ENCODE data around the gene MYBBP1A.

The MYBBP1A gene

GRCh38 chr17:4522661-4523060, 32.5 kb downstream of the MYBBP1A start:
- Histone ChIP-seq H2BK15ac (ENCODE audit: low read depth, poor library complexity, severe bottlenecking) (no peak overlapping the region), H2BK120ac (ENCODE audit: low read depth, low read length) (no peak overlapping the region), H3K4me1 (ENCODE audit: control insufficient read depth, insufficient read depth, low read depth, low read length) (peaks cover 3% of the 10 kb centered on the region), H3K9me3 (ENCODE audit: control insufficient read depth, low read length) (no peaks in the 10 kb centered on the region), H2BK12ac (ENCODE audit: low read length in 2 of 2) (no peak overlapping the region), H4K91ac (ENCODE audit: low read length) (no peak overlapping the region), H2AFZ (ENCODE audit: low read depth, low read length) (no peak overlapping the region), H3K27me3 (ENCODE audit: control insufficient read depth in 1 of 2, insufficient read depth in 1 of 2, low read length in 2 of 2) (peaks cover 3 to 30% of the 10 kb centered on the region in 2 experiments), H3K36me3 (ENCODE audit: control insufficient read depth in 1 of 2, insufficient read depth in 2 of 2, low read depth in 1 of 2, low read length in 2 of 2) (peaks cover 0 to 26% of the 10 kb centered on the region in 2 experiments), H2AK5ac (ENCODE audit: low read length, severe bottlenecking) (no peak overlapping the region), H3K23ac (ENCODE audit: low read length in 2 of 2) (no peak overlapping the region), H3K14ac (ENCODE audit: low read length in 2 of 2) (no peak overlapping the region), H3K27ac (ENCODE audit: low read length, poor library complexity, severe bottlenecking) (no peak overlapping the region), H3K4ac (ENCODE audit: low read depth in 1 of 2, low read length in 2 of 2) (no peak overlapping the region), H3K4me2 (ENCODE audit: low read length, poor library complexity, severe bottlenecking) (no peak overlapping the region), H3K4me3 (ENCODE audit: insufficient read depth in 1 of 2, low read depth in 1 of 2, low read length in 2 of 2) (no peak overlapping the region), H3K9ac (ENCODE audit: low read length) (no peak overlapping the region), H3K18ac (ENCODE audit: low read depth in 1 of 2, low read length in 2 of 2) (no peak overlapping the region), H3K79me1 (replicated peaks; ENCODE audit: low read length, poor library complexity, severe bottlenecking) (no peaks in the 10 kb centered on the region), H2BK5ac (ENCODE audit: low read depth, low read length, poor library complexity, severe bottlenecking) (no peak overlapping the region), H4K8ac (ENCODE audit: low read length) (no peak overlapping the region)
- no peak for DNase-seq
- WGBS, result 82% methylated on average over 6 of the region's 6 CpGs

- H3K18ac ChIP-seq (ENCODE audit: low read depth in 1 of 2, low read length in 2 of 2), result no peak overlapping the region
- H4K8ac ChIP-seq (ENCODE audit: low read length), result no peak overlapping the region
- H2AK5ac ChIP-seq (ENCODE audit: low read length, severe bottlenecking), result no peak overlapping the region
- H2BK15ac ChIP-seq (ENCODE audit: low read depth, poor library complexity, severe bottlenecking), result peak overlapping the region; percentile 13
- peaks cover 3% of the 10 kb centered on the region for H3K4me1 ChIP-seq (ENCODE audit: control insufficient read depth, insufficient read depth, low read depth, low read length)
- 92% methylated on average over 7 of the region's 8 CpGs for WGBS
- DNase-seq, result no peak
- peaks cover 0 to 26% of the 10 kb centered on the region in 2 experiments for H3K36me3 ChIP-seq (ENCODE audit: control insufficient read depth in 1 of 2, insufficient read depth in 2 of 2, low read depth in 1 of 2, low read length in 2 of 2)
- no peak overlapping the region for H2BK120ac ChIP-seq (ENCODE audit: low read depth, low read length)
- no peak overlapping the region for H3K4me2 ChIP-seq (ENCODE audit: low read length, poor library complexity, severe bottlenecking)
- H3K27ac ChIP-seq (ENCODE audit: low read length, poor library complexity, severe bottlenecking), result no peak overlapping the region
- no peak overlapping the region for H2BK5ac ChIP-seq (ENCODE audit: low read depth, low read length, poor library complexity, severe bottlenecking)
- H3K23ac ChIP-seq (ENCODE audit: low read length in 2 of 2), result no peak overlapping the region
- no peak overlapping the region for H3K9ac ChIP-seq (ENCODE audit: low read length)
- H3K4ac ChIP-seq (ENCODE audit: low read depth in 1 of 2, low read length in 2 of 2), result no peak overlapping the region
- no peak overlapping the region for H2BK12ac ChIP-seq (ENCODE audit: low read length in 2 of 2)
- no peak overlapping the region for H3K14ac ChIP-seq (ENCODE audit: low read length in 2 of 2)
- no peak overlapping the region for H4K91ac ChIP-seq (ENCODE audit: low read length)
- H3K4me3 ChIP-seq (ENCODE audit: insufficient read depth in 1 of 2, low read depth in 1 of 2, low read length in 2 of 2), result no peak overlapping the region
- H3K27me3 ChIP-seq (ENCODE audit: control insufficient read depth in 1 of 2, insufficient read depth in 1 of 2, low read length in 2 of 2), result peaks cover 0 to 30% of the 10 kb centered on the region in 2 experiments
- no peaks in the 10 kb centered on the region for H3K9me3 ChIP-seq (ENCODE audit: control insufficient read depth, low read length)
- H3K79me1 ChIP-seq (replicated peaks; ENCODE audit: low read length, poor library complexity, severe bottlenecking), result no peaks in the 10 kb centered on the region
- H2AFZ ChIP-seq (ENCODE audit: low read depth, low read length), result no peak overlapping the region
Measured at GRCh38 chr17:4520894-4521600, 34.1 kb downstream of the MYBBP1A start.

- Histone ChIP-seq H3K9ac (ENCODE audit: low read length) (no peak overlapping the region), H3K4ac (ENCODE audit: low read depth in 1 of 2, low read length in 2 of 2) (no peak overlapping the region)
Measured at GRCh38 chr17:4520060-4520893, 34.9 kb downstream of the MYBBP1A start.

GRCh38 chr17:4519361-4519788, 35.8 kb downstream of the MYBBP1A start:
- peaks cover 9% of the 10 kb centered on the region for H3K4me1 ChIP-seq (ENCODE audit: control insufficient read depth, insufficient read depth, low read depth, low read length)
- H2BK12ac ChIP-seq (ENCODE audit: low read length in 2 of 2), result no peak overlapping the region
- no peak overlapping the region for H4K8ac ChIP-seq (ENCODE audit: low read length)
- DNase-seq, result no peak
- H2BK15ac ChIP-seq (ENCODE audit: low read depth, poor library complexity, severe bottlenecking), result no peak overlapping the region
- H3K4me2 ChIP-seq (ENCODE audit: low read length, poor library complexity, severe bottlenecking), result no peak overlapping the region
- H3K36me3 ChIP-seq (ENCODE audit: control insufficient read depth in 1 of 2, insufficient read depth in 2 of 2, low read depth in 1 of 2, low read length in 2 of 2), result peaks cover 0 to 38% of the 10 kb centered on the region in 2 experiments
- no peak overlapping the region for H3K27ac ChIP-seq (ENCODE audit: low read length, poor library complexity, severe bottlenecking)
- H3K9me3 ChIP-seq (ENCODE audit: control insufficient read depth, low read length), result no peaks in the 10 kb centered on the region
- H2AFZ ChIP-seq (ENCODE audit: low read depth, low read length), result no peak overlapping the region
- no peak overlapping the region for H3K4ac ChIP-seq (ENCODE audit: low read depth in 1 of 2, low read length in 2 of 2)
- H3K4me3 ChIP-seq (ENCODE audit: insufficient read depth in 1 of 2, low read depth in 1 of 2, low read length in 2 of 2), result no peak overlapping the region
- H3K14ac ChIP-seq (ENCODE audit: low read length in 2 of 2), result no peak overlapping the region
- peaks cover 0 to 21% of the 10 kb centered on the region in 2 experiments for H3K27me3 ChIP-seq (ENCODE audit: control insufficient read depth in 1 of 2, insufficient read depth in 1 of 2, low read length in 2 of 2)
- H3K9ac ChIP-seq (ENCODE audit: low read length), result no peak overlapping the region
- no peak overlapping the region for H2BK5ac ChIP-seq (ENCODE audit: low read depth, low read length, poor library complexity, severe bottlenecking)
- no peak overlapping the region for H2BK120ac ChIP-seq (ENCODE audit: low read depth, low read length)
- H3K23ac ChIP-seq (ENCODE audit: low read length in 2 of 2), result no peak overlapping the region
- H4K91ac ChIP-seq (ENCODE audit: low read length), result no peak overlapping the region
- WGBS, result 88% methylated on average over 14 of the region's 14 CpGs
- no peak overlapping the region for H2AK5ac ChIP-seq (ENCODE audit: low read length, severe bottlenecking)
- no peak overlapping the region for H3K18ac ChIP-seq (ENCODE audit: low read depth in 1 of 2, low read length in 2 of 2)
- peaks cover 3% of the 10 kb centered on the region for H3K79me1 ChIP-seq (replicated peaks; ENCODE audit: low read length, poor library complexity, severe bottlenecking)

More at GRCh38 chr17:4520060-4520893, 34.9 kb downstream of the MYBBP1A start:
- H3K27me3 ChIP-seq (ENCODE audit: control insufficient read depth in 1 of 2, insufficient read depth in 1 of 2, low read length in 2 of 2), result peaks cover 0 to 25% of the 10 kb centered on the region in 2 experiments
- no peak overlapping the region for H2BK5ac ChIP-seq (ENCODE audit: low read depth, low read length, poor library complexity, severe bottlenecking)
- WGBS, result 86% methylated on average over 19 of the region's 19 CpGs
- H3K4me3 ChIP-seq (ENCODE audit: insufficient read depth in 1 of 2, low read depth in 1 of 2, low read length in 2 of 2), result no peak overlapping the region
- H2AFZ ChIP-seq (ENCODE audit: low read depth, low read length), result no peak overlapping the region
- H2BK120ac ChIP-seq (ENCODE audit: low read depth, low read length), result no peak overlapping the region
- no peaks in the 10 kb centered on the region for H3K9me3 ChIP-seq (ENCODE audit: control insufficient read depth, low read length)
- H3K4me1 ChIP-seq (ENCODE audit: control insufficient read depth, insufficient read depth, low read depth, low read length), result peaks cover 3% of the 10 kb centered on the region
- no peak overlapping the region for H3K4me2 ChIP-seq (ENCODE audit: low read length, poor library complexity, severe bottlenecking)
- H3K27ac ChIP-seq (ENCODE audit: low read length, poor library complexity, severe bottlenecking), result no peak overlapping the region
- no peak overlapping the region for H3K23ac ChIP-seq (ENCODE audit: low read length in 2 of 2)
- H2AK5ac ChIP-seq (ENCODE audit: low read length, severe bottlenecking), result no peak overlapping the region
- no peak for DNase-seq
- no peak overlapping the region for H4K91ac ChIP-seq (ENCODE audit: low read length)
- H3K14ac ChIP-seq (ENCODE audit: low read length in 2 of 2), result no peak overlapping the region
- peaks cover 2% of the 10 kb centered on the region for H3K79me1 ChIP-seq (replicated peaks; ENCODE audit: low read length, poor library complexity, severe bottlenecking)
- H3K36me3 ChIP-seq (ENCODE audit: control insufficient read depth in 1 of 2, insufficient read depth in 2 of 2, low read depth in 1 of 2, low read length in 2 of 2), result peaks cover 0 to 31% of the 10 kb centered on the region in 2 experiments
- no peak overlapping the region for H3K18ac ChIP-seq (ENCODE audit: low read depth in 1 of 2, low read length in 2 of 2)
- no peak overlapping the region for H2BK12ac ChIP-seq (ENCODE audit: low read length in 2 of 2)
- H4K8ac ChIP-seq (ENCODE audit: low read length), result no peak overlapping the region
- H2BK15ac ChIP-seq (ENCODE audit: low read depth, poor library complexity, severe bottlenecking), result no peak overlapping the region
